Tibial nerve (tissue), 4 donors: ENCODE results near the gene CDS2. TPM values are rescaled to one million over a fixed set of nuclear protein-coding genes. Genes with fewer than 3 reads are reported as not detected.

Experiments
- DNase-seq, 2 donors: peaks; one replicate each; pipeline ENCODE4 v3.0.0-alpha.2; 2019; ENCODE audit warnings: low spot score in 2 of 2
- H3K27ac ChIP-seq, 4 donors: fragments of 200-600 bp; sonication (generic) in 3 of 4; one replicate each; pipeline ENCODE4 v1.5.1; 2017 to 2019; ENCODE audit warnings: mild to moderate bottlenecking in 1 of 4
- H3K27me3 ChIP-seq, 2 donors: fragments of 200-600 bp; sonication (generic) in 1 of 2; one replicate each; pipeline versions ENCODE4 v1.5.1 to v1.6.0; 2017 to 2019
- H3K36me3 ChIP-seq, 3 donors: fragments of 200-600 bp; sonication (generic); one replicate each; pipeline ENCODE4 v1.5.1; 2018 to 2019
- H3K4me1 ChIP-seq, 4 donors: fragments of 200-600 bp; sonication (generic) in 3 of 4; one replicate each; pipeline ENCODE4 v1.5.1; 2017 to 2019
- H3K4me3 ChIP-seq, 4 donors: fragments of 200-600 bp; sonication (generic) in 3 of 4; one replicate each; pipeline ENCODE4 v1.5.1; 2017 to 2019; ENCODE audit warnings: mild to moderate bottlenecking in 1 of 4, moderate library complexity in 1 of 4
- H3K9me3 ChIP-seq, 4 donors: fragments of 200-600 bp; sonication (generic) in 3 of 4; one replicate each; pipeline ENCODE4 v1.5.1; 2017 to 2019
- CTCF ChIP-seq, 5 experiments: fragments of 200-600 bp in 3 of 5; fragments of 450-650 bp in 2 of 5; sonication (generic) in 3 of 5; IDR thresholded peaks; one replicate each; pipeline ENCODE4 v1.5.1; 2016 to 2019; ENCODE audit warnings: antibody characterized with exemption in 5 of 5, mild to moderate bottlenecking in 3 of 5, moderate library complexity in 2 of 5
- EP300 ChIP-seq, 2 donors: sonication (generic); formaldehyde crosslinking; IDR thresholded peaks; one replicate each; pipeline ENCODE4 v1.6.1; 2017; ENCODE audit warnings: antibody characterized with exemption in 2 of 2, mild to moderate bottlenecking in 1 of 2
- POLR2A ChIP-seq, 2 donors: fragments of 450-650 bp; IDR thresholded peaks; one replicate each; pipeline ENCODE4 v1.6.1; 2017; ENCODE audit warnings: antibody characterized with exemption in 2 of 2, mild to moderate bottlenecking in 2 of 2, moderate library complexity in 2 of 2
- WGBS, 2 donors: methylation state at CpG; one replicate each; pipeline ENCODE4 v1.1.5; 2018; 5-methylcytosine and 5-hydroxymethylcytosine counted together
- total RNA-seq, 4 donors: library from RNA; depleted of rRNA; stranded (reverse); fragments of >200 nt; gene quantifications; one replicate each; pipeline ENCODE4 v1.1.0, GENCODE V29; 2016

The CDS2 gene
- total RNA-seq, 4 donors from 2014 or later, result 29.4 to 35.0 (median 34.1) TPM

GRCh38 chr20:5109276-5109675 lies 17.5 kb upstream of the CDS2 start:
- no peaks in the 10 kb centered on the region for H3K9me3 ChIP-seq
- no peak overlapping the region for H3K4me3 ChIP-seq
- no peaks in the 10 kb centered on the region for H3K27me3 ChIP-seq
- peaks cover 0 to 27% (median 9%) of the 10 kb centered on the region in 4 donors for H3K4me1 ChIP-seq
- 58 to 74% methylated on average over 5 of the region's 5 CpGs for WGBS, 2 donors
- H3K36me3 ChIP-seq, result peaks cover 0 to 74% (median 9%) of the 10 kb centered on the region in 3 donors
- DNase-seq, result no peak
- no peak overlapping the region for H3K27ac ChIP-seq
- TF ChIP-seq CTCF (IDR thresholded peaks at IDR 0.05), result no peak
- TF ChIP-seq EP300 (IDR thresholded peaks at IDR 0.05), result no peak
- TF ChIP-seq POLR2A (IDR thresholded peaks at IDR 0.05), result no peak

DNA sequence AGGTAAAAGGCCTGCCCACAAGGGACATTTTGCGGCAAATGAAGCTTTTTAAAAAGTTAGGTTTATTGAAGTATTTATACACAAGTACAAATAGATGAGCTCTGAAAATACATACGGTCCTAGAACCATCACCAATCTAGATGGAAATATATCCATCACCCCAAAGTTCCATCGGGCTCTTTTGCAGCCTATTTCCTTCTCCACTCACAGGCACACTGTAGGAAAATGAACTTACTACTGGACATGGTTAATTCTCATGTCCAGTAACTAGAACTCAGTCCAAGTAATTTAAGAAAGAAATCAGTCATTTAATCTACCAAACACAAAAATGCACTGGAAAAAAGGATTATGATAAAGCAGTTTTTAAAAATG lies 13.2 kb upstream of the CDS2 start:
- Histone ChIP-seq H3K27ac (peak overlapping the region; percentile 73 to 98 (median 93)), H3K27me3 (no peaks in the 10 kb centered on the region), H3K4me3 (peak overlapping the region; percentile 62 to 94 (median 70)), H3K36me3 (peaks cover 0 to 63% (median 3%) of the 10 kb centered on the region in 3 donors), H3K4me1 (peaks cover 0 to 37% (median 15%) of the 10 kb centered on the region in 4 donors), H3K9me3 (no peaks in the 10 kb centered on the region)
- no peak for DNase-seq
- 44 to 47% methylated on average over 3 of the region's 3 CpGs for WGBS, 2 donors
- TF ChIP-seq POLR2A (IDR thresholded peaks at IDR 0.05) (no peak), EP300 (IDR thresholded peaks at IDR 0.05) (no peak), CTCF (IDR thresholded peaks at IDR 0.05) (no peak)

DNA sequence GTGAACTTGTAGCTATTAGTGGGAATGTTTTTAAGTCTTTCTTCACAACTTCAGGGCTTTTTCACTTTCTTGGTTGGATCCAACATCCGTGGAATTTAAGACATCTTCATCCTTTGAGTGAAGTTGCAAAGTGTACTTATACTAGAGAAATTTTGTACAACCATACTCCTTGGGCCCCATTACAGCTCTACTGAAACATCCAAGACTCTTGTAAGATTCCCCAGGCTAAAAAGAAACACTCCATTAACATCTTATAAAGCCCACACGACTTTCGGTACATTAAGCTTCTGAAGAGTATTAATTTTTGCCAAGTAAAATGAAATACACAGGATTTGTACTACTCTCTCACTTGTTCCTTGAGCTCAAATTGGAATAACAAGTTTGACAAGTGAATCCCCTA lies 12.4 kb upstream of the CDS2 start:
- no peak for TF ChIP-seq CTCF (IDR thresholded peaks at IDR 0.05)
- TF ChIP-seq EP300 (IDR thresholded peaks at IDR 0.05), result no peak
- no peak for TF ChIP-seq POLR2A (IDR thresholded peaks at IDR 0.05)
- Histone ChIP-seq H3K4me1 (peaks cover 0 to 42% (median 20%) of the 10 kb centered on the region in 4 donors), H3K4me3 (no peak overlapping the region), H3K36me3 (peaks cover 0 to 54% (median 0%) of the 10 kb centered on the region in 3 donors), H3K9me3 (no peaks in the 10 kb centered on the region), H3K27me3 (no peaks in the 10 kb centered on the region), H3K27ac (no peak overlapping the region)
- DNase-seq, result no peak
- whole genome bisulfite sequencing, 2 donors, result 65 to 70% methylated on average over 3 of the region's 3 CpGs

DNA sequence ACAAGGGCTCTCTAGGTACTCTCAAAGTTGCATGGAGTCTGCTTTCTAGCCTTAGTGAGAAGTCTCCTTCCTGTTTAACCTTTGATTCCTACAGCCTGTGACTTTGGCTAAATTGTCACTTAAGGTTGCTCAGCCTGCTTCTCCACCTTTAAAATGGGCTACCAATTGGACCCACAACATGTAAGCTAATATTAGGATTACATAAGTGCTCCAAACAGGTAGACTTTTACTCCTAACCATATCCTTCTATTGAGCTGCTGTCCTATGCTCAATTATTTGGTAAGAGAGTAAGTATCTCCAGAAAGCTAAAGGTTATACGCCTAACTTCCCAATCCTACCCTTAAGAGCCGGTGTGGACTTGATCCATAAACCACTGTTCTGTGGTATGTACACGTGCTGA lies 9.9 kb upstream of the CDS2 start:
- Histone ChIP-seq H3K27ac (no peak overlapping the region), H3K4me3 (no peak overlapping the region), H3K4me1 (peaks cover 0 to 31% (median 17%) of the 10 kb centered on the region in 4 donors), H3K9me3 (no peaks in the 10 kb centered on the region), H3K36me3 (peaks cover 0 to 35% (median 0%) of the 10 kb centered on the region in 3 donors), H3K27me3 (no peaks in the 10 kb centered on the region)
- WGBS, 2 donors, result 72 to 81% methylated on average over 3 of the region's 3 CpGs
- TF ChIP-seq CTCF (IDR thresholded peaks at IDR 0.05) (no peak), EP300 (IDR thresholded peaks at IDR 0.05) (no peak), POLR2A (IDR thresholded peaks at IDR 0.05) (no peak)
- no peak for DNase-seq

GRCh38 chr20:5118220-5119142 lies 8.3 kb upstream of the CDS2 start:
- no peaks in the 10 kb centered on the region for H3K27me3 ChIP-seq
- H3K36me3 ChIP-seq, result peaks cover 0 to 35% (median 0%) of the 10 kb centered on the region in 3 donors
- DNase-seq, result no peak
- H3K27ac ChIP-seq, result peak overlapping the region in 3 of 4 donors; percentile 74 to 88 (median 86)
- no peaks in the 10 kb centered on the region for H3K9me3 ChIP-seq
- TF ChIP-seq POLR2A (IDR thresholded peaks at IDR 0.05), result no peak
- no peak for TF ChIP-seq CTCF (IDR thresholded peaks at IDR 0.05)
- TF ChIP-seq EP300 (IDR thresholded peaks at IDR 0.05), result no peak
- H3K4me1 ChIP-seq, result peaks cover 0 to 24% (median 13%) of the 10 kb centered on the region in 4 donors
- 5 to 8% methylated on average over 23 of the region's 23 CpGs for WGBS, 2 donors
- peak overlapping the region; percentile 43 to 89 (median 74) for H3K4me3 ChIP-seq
